ENCODE data around the gene TMEM109. TPM values are rescaled to one million over a fixed set of nuclear protein-coding genes. Genes with fewer than 3 reads are reported as not detected.
A peak's percentile ranks its signal among the peaks of the same experiment; 100 is the strongest.

The TMEM109 gene
- total RNA-seq, 1 experiment from 2014 or later = 26.8 TPM

DNA sequence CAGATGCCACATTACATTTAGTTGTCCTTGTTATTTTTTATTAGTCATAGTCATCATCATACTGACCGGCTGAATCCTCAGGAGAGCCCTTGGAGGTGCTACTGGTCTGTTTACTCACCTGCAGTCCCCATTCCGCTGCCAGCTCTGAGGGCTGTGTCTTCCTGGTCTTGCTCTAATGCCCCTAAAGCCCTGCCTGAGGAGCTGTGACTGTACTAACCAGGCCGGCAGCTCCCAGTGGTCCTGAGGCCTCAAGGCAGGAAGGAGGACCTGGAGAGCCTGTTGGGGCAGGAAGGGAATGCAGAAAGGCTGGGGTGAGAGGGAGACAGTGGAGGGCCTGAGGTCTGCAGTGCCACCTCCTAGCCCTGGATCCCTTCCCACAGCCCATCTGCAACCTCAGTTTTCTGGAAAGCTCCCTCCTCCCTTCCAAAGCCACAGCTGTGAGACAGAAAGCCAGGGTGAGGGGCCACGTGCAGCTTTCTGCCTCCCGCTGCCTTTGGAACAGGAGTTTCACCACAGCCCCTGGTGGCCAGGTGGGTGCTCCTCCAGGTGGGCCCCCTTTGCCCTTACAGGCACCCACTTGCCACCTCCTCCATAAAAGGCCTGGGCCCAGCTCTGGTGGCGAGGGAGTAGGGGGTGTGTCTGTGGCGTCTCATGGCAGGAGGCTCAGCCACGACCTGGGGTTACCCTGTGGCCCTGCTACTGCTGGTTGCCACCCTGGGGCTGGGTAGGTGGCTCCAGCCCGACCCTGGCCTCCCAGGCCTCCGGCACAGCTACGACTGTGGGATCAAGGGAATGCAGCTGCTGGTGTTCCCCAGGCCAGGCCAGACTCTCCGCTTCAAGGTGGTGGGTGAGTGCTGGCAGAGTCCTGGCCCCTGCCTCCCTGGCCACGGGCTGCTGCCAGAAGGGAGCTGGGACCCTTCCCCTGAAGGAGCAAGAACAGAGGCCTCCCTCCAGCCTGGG is 46.8 kb upstream of the TMEM109 start, which contains the start of gene ZP1:
Gene ZP1, plus strand, starts transcription at position 632 of the 960 bp plus-strand sequence. Its CDS starts 20 bp downstream, at position 652.
- CTCF ChIA-PET = interaction anchor here (0.5 to 7.9 kb wide), 6 partner anchors 12 to 160 kb away, joined by 4 to 44 read pairs (median 7); partner anchors contain the start of gene PTGDR2
- Mint-ChIP-seq H3K27me3 (ENCODE audit: low read depth) (no peaks in the 10 kb centered on the region; the same call in 1 of the 2 replicates), H3K4me1 (no peaks in the 10 kb centered on the region), H3K27ac (no peak within 1 kb of the TSS), H3K36me3 (no peaks in the 10 kb centered on the region), H3K9me3 (no peaks in the 10 kb centered on the region), H3K4me3 (no peak within 1 kb of the TSS)
- TF ChIP-seq, protein P1, sequence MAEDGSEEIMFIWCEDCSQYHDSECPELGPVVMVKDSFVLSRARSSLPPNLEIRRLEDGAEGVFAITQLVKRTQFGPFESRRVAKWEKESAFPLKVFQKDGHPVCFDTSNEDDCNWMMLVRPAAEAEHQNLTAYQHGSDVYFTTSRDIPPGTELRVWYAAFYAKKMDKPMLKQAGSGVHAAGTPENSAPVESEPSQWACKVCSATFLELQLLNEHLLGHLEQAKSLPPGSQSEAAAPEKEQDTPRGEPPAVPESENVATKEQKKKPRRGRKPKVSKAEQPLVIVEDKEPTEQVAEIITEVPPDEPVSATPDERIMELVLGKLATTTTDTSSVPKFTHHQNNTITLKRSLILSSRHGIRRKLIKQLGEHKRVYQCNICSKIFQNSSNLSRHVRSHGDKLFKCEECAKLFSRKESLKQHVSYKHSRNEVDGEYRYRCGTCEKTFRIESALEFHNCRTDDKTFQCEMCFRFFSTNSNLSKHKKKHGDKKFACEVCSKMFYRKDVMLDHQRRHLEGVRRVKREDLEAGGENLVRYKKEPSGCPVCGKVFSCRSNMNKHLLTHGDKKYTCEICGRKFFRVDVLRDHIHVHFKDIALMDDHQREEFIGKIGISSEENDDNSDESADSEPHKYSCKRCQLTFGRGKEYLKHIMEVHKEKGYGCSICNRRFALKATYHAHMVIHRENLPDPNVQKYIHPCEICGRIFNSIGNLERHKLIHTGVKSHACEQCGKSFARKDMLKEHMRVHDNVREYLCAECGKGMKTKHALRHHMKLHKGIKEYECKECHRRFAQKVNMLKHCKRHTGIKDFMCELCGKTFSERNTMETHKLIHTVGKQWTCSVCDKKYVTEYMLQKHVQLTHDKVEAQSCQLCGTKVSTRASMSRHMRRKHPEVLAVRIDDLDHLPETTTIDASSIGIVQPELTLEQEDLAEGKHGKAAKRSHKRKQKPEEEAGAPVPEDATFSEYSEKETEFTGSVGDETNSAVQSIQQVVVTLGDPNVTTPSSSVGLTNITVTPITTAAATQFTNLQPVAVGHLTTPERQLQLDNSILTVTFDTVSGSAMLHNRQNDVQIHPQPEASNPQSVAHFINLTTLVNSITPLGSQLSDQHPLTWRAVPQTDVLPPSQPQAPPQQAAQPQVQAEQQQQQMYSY (CRISPR knock-in tag; IDR thresholded peaks at IDR 0.05) = peak; percentile 59; the same call in 1 of the 2 replicates
- TF ChIP-seq FOXJ3 (CRISPR knock-in tag; IDR thresholded peaks at IDR 0.05; ENCODE audit: borderline replicate concordance) = no peak
- TF ChIP-seq, protein P2, sequence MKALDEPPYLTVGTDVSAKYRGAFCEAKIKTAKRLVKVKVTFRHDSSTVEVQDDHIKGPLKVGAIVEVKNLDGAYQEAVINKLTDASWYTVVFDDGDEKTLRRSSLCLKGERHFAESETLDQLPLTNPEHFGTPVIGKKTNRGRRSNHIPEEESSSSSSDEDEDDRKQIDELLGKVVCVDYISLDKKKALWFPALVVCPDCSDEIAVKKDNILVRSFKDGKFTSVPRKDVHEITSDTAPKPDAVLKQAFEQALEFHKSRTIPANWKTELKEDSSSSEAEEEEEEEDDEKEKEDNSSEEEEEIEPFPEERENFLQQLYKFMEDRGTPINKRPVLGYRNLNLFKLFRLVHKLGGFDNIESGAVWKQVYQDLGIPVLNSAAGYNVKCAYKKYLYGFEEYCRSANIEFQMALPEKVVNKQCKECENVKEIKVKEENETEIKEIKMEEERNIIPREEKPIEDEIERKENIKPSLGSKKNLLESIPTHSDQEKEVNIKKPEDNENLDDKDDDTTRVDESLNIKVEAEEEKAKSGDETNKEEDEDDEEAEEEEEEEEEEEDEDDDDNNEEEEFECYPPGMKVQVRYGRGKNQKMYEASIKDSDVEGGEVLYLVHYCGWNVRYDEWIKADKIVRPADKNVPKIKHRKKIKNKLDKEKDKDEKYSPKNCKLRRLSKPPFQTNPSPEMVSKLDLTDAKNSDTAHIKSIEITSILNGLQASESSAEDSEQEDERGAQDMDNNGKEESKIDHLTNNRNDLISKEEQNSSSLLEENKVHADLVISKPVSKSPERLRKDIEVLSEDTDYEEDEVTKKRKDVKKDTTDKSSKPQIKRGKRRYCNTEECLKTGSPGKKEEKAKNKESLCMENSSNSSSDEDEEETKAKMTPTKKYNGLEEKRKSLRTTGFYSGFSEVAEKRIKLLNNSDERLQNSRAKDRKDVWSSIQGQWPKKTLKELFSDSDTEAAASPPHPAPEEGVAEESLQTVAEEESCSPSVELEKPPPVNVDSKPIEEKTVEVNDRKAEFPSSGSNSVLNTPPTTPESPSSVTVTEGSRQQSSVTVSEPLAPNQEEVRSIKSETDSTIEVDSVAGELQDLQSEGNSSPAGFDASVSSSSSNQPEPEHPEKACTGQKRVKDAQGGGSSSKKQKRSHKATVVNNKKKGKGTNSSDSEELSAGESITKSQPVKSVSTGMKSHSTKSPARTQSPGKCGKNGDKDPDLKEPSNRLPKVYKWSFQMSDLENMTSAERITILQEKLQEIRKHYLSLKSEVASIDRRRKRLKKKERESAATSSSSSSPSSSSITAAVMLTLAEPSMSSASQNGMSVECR (CRISPR knock-in tag; IDR thresholded peaks at IDR 0.05; ENCODE audit: borderline replicate concordance) = no peak
- peak; percentile 31; the same call in 1 of the 2 replicates for ATAC-seq
- POLR2A ChIA-PET = interaction anchor here (0.7 kb wide), 1 partner anchor 906 kb away, joined by 4 read pairs; no protein-coding TSS in a partner anchor
- DNase-seq (ENCODE audit: low spot score) = no peak

DNA sequence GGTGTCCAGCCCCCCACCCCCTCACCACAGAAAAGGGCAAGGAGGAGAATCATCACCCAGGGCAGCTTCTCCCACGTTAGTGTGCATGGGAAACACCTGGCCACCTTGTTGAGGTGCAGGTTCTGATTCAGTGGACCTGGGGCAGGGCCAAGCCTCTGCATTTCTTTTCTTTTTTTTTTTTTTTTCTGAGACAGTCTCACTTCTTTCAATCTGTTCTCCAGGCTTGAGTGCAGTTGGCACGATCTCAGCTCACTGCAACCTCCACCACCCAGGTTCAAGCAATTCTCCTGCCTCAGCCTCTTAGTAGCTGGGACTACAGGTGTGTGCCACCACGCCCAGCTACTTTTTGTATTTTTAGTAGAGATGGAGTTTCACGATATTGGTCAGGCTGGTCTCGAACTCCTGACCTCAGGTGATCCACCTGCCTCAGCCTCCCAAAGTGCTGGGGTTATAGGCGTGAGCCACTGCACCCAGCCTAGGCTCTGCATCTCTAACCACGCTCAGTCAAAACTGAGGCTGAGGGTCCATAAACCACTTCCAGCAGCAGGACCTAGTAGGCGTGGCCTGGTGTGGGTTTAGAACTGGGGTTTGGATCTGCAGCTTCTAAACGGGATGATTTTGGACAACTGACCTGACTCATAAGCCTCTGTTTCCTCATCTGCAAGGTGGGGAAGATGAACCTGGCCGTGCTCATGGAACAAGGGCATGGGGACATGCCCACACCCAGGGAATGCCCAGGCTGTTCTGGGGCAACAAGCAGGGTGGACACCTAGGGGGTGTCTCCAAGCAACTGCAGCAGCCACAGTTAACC is 45.9 kb upstream of the TMEM109 start:
- Mint-ChIP-seq H3K36me3 (no peaks in the 10 kb centered on the region), H3K27me3 (ENCODE audit: low read depth) (no peaks in the 10 kb centered on the region), H3K27ac (no peak overlapping the region), H3K9me3 (no peaks in the 10 kb centered on the region), H3K4me3 (no peak overlapping the region), H3K4me1 (peaks cover 2% of the 10 kb centered on the region)
- ChIA-PET POLR2A (interaction anchor here (0.6 to 0.7 kb wide), 3 partner anchors 69 to 907 kb away, joined by 4 read pairs; no protein-coding TSS in a partner anchor), CTCF (interaction anchor here (0.5 to 7.9 kb wide), 4 partner anchors 13 to 161 kb away, joined by 4 to 44 read pairs (median 10); partner anchors contain the start of gene PTGDR2)
- TF ChIP-seq, protein P3, sequence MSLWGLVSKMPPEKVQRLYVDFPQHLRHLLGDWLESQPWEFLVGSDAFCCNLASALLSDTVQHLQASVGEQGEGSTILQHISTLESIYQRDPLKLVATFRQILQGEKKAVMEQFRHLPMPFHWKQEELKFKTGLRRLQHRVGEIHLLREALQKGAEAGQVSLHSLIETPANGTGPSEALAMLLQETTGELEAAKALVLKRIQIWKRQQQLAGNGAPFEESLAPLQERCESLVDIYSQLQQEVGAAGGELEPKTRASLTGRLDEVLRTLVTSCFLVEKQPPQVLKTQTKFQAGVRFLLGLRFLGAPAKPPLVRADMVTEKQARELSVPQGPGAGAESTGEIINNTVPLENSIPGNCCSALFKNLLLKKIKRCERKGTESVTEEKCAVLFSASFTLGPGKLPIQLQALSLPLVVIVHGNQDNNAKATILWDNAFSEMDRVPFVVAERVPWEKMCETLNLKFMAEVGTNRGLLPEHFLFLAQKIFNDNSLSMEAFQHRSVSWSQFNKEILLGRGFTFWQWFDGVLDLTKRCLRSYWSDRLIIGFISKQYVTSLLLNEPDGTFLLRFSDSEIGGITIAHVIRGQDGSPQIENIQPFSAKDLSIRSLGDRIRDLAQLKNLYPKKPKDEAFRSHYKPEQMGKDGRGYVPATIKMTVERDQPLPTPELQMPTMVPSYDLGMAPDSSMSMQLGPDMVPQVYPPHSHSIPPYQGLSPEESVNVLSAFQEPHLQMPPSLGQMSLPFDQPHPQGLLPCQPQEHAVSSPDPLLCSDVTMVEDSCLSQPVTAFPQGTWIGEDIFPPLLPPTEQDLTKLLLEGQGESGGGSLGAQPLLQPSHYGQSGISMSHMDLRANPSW (CRISPR knock-in tag; conservative IDR thresholded peaks at IDR 0.05; ENCODE audit: low read depth) = no peak
- TF ChIP-seq NR3C1 (CRISPR knock-in tag; conservative IDR thresholded peaks at IDR 0.05; ENCODE audit: low read depth) (no peak), SMAD3 (CRISPR knock-in tag; IDR thresholded peaks at IDR 0.05; ENCODE audit: borderline replicate concordance) (no peak)
- TF ChIP-seq, protein P4, sequence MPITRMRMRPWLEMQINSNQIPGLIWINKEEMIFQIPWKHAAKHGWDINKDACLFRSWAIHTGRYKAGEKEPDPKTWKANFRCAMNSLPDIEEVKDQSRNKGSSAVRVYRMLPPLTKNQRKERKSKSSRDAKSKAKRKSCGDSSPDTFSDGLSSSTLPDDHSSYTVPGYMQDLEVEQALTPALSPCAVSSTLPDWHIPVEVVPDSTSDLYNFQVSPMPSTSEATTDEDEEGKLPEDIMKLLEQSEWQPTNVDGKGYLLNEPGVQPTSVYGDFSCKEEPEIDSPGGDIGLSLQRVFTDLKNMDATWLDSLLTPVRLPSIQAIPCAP (CRISPR knock-in tag; IDR thresholded peaks at IDR 0.05) = no peak
- DNase-seq (ENCODE audit: low spot score) (no peak), ATAC-seq (no peak)
